OCI-LY7 (cell line): ENCODE data around the gene PRR16.

Experiments used
- CTCF ChIP-seq: fragments of 200-600 bp; sonication (generic); conservative IDR thresholded peaks from 2 replicates; pipeline ENCODE4 v1.5.1; 2014; ENCODE audit warnings: mild to moderate bottlenecking, antibody characterized with exemption, low read length, moderate library complexity, mixed read lengths
- EZH2phosphoT487 ChIP-seq: fragments of 200-600 bp; sonication (generic); IDR thresholded peaks from 2 replicates; pipeline ENCODE4 v1.6.1; 2018; ENCODE audit warnings: low read depth, borderline replicate concordance, mild to moderate bottlenecking, mixed run types, antibody characterized with exemption, low read length, moderate library complexity, mixed read lengths

- TF ChIP-seq EZH2phosphoT487 = no peak
- TF ChIP-seq CTCF = no peak
These were observed 957 bp upstream of the PRR16 start for GRCh38 chr5:120463006-120463680.
